ENCODE data around the gene SPCS2. TPM values are rescaled to one million over a fixed set of nuclear protein-coding genes. Genes with fewer than 3 reads are reported as not detected.

The SPCS2 gene
- total RNA-seq, 1 donor from 2014 or later = 26.0 TPM

- Histone ChIP-seq H3K9me3 (no peaks in the 10 kb centered on the region), H3K27ac (no peak overlapping the region), H3K27me3 (no peaks in the 10 kb centered on the region), H3K36me3 (peaks cover 0 to 7% of the 10 kb centered on the region in 2 donors), H3K4me1 (no peaks in the 10 kb centered on the region), H3K4me3 (no peak overlapping the region)
- DNase-seq (ENCODE audit: extremely low spot score in 2 of 2) = no peak
- TF ChIP-seq POLR2A (IDR thresholded peaks at IDR 0.05) = no peak
- TF ChIP-seq, protein P1, sequence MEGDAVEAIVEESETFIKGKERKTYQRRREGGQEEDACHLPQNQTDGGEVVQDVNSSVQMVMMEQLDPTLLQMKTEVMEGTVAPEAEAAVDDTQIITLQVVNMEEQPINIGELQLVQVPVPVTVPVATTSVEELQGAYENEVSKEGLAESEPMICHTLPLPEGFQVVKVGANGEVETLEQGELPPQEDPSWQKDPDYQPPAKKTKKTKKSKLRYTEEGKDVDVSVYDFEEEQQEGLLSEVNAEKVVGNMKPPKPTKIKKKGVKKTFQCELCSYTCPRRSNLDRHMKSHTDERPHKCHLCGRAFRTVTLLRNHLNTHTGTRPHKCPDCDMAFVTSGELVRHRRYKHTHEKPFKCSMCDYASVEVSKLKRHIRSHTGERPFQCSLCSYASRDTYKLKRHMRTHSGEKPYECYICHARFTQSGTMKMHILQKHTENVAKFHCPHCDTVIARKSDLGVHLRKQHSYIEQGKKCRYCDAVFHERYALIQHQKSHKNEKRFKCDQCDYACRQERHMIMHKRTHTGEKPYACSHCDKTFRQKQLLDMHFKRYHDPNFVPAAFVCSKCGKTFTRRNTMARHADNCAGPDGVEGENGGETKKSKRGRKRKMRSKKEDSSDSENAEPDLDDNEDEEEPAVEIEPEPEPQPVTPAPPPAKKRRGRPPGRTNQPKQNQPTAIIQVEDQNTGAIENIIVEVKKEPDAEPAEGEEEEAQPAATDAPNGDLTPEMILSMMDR (IDR thresholded peaks at IDR 0.05) = no peak
- no peak for TF ChIP-seq POLR2AphosphoS5 (IDR thresholded peaks at IDR 0.05; ENCODE audit: insufficient read depth in 1 of 2, low read depth in 1 of 2)
- intact Hi-C loops (cut with DNase I) = no loop called here
These were observed 25.9 kb upstream of the SPCS2 start for GRCh38 chr11:74923125-74923524.

GRCh38 chr11:74925281-74925680 lies 23.8 kb upstream of the SPCS2 start:
- Histone ChIP-seq H3K36me3 (no peaks in the 10 kb centered on the region), H3K27ac (no peak overlapping the region), H3K4me1 (no peaks in the 10 kb centered on the region), H3K4me3 (no peak overlapping the region), H3K27me3 (no peaks in the 10 kb centered on the region), H3K9me3 (no peaks in the 10 kb centered on the region)
- TF ChIP-seq, protein P1 (IDR thresholded peaks at IDR 0.05) = no peak
- TF ChIP-seq POLR2AphosphoS5 (IDR thresholded peaks at IDR 0.05; ENCODE audit: insufficient read depth in 1 of 2, low read depth in 1 of 2) (no peak), POLR2A (IDR thresholded peaks at IDR 0.05) (no peak)
- DNase-seq (ENCODE audit: extremely low spot score in 2 of 2) = no peak
- intact Hi-C loops (cut with DNase I) = no loop called here

DNA sequence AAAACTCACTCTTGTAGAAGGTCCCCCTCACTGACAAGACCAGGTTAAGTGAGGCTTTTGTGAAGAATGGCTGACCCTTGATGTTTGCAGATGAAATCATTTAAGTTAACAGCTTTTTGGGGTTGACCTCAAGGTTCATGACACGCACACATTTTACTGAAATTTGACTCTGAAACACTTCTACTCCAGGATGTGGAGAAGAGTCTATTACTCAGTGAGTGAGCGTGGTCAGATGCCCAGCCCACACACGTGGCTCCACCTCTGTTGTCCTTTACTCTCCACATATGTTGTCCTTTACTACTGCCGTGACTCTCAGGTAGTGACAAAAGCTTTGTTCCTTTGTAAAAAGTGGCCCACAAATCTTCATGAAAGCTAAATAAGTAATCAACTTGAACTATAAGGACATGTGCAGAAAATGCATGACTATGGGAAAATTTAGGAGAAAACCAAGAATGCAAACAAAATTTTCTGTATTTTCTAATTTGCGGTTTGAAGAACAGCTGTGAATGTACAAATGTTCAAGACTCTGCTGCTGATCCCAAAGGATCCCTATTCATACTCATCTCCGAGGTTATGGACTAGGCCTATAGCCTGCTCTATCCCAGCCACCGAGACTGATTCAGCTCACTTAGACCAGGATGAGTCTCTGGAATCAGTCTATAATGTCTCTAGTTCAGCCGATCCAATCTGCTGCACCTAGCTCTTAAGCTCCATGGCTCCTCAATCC lies 22.6 kb upstream of the SPCS2 start:
- Histone ChIP-seq H3K27me3 (no peaks in the 10 kb centered on the region), H3K9me3 (no peaks in the 10 kb centered on the region), H3K4me1 (no peaks in the 10 kb centered on the region), H3K4me3 (no peak overlapping the region), H3K27ac (no peak overlapping the region), H3K36me3 (no peaks in the 10 kb centered on the region)
- DNase-seq (ENCODE audit: extremely low spot score in 2 of 2) = no peak
- intact Hi-C loops (cut with DNase I) = no loop called here
- TF ChIP-seq POLR2AphosphoS5 (IDR thresholded peaks at IDR 0.05; ENCODE audit: insufficient read depth in 1 of 2, low read depth in 1 of 2) (no peak), POLR2A (IDR thresholded peaks at IDR 0.05) (no peak)
- TF ChIP-seq, protein P1 (IDR thresholded peaks at IDR 0.05) = no peak

- TF ChIP-seq POLR2AphosphoS5 (IDR thresholded peaks at IDR 0.05; ENCODE audit: insufficient read depth in 1 of 2, low read depth in 1 of 2) = no peak
- no peak for TF ChIP-seq POLR2A (IDR thresholded peaks at IDR 0.05)
- TF ChIP-seq, protein P1 (IDR thresholded peaks at IDR 0.05) = no peak
- no peaks in the 10 kb centered on the region for H3K27me3 ChIP-seq
- no peaks in the 10 kb centered on the region for H3K9me3 ChIP-seq
- H3K4me1 ChIP-seq = no peaks in the 10 kb centered on the region
- H3K27ac ChIP-seq = no peak overlapping the region
- H3K36me3 ChIP-seq = no peaks in the 10 kb centered on the region
- H3K4me3 ChIP-seq = no peak overlapping the region
- intact Hi-C loops (cut with DNase I) = no loop called here
- DNase-seq (ENCODE audit: extremely low spot score in 2 of 2) = no peak
These were observed 21.6 kb upstream of the SPCS2 start for GRCh38 chr11:74927496-74927895.

Data from vagina (tissue), 2 donors.